Measurements from ENCODE around the gene SPINT1.

DNA sequence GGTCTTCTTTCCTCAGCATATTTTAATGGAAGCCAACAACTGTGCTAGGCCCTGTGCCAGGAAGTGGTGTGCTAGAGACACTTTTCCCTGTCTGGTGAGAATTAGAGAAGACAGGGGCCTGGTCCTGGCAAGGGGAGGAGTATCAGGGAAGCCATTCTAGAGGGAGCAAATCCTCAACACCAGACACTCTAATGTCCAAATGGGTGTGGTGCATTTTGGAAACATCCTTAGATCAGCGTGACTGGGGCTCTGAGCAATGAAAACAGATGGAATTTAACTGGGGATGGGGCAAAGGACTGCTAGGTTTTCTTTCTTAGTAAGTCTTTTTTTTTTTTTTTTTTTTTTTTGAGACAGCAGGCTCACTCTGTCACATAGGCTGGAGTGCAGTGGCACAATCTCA, 42.7 kb downstream of the SPINT1 start:
- TF ChIP-seq, protein P1, sequence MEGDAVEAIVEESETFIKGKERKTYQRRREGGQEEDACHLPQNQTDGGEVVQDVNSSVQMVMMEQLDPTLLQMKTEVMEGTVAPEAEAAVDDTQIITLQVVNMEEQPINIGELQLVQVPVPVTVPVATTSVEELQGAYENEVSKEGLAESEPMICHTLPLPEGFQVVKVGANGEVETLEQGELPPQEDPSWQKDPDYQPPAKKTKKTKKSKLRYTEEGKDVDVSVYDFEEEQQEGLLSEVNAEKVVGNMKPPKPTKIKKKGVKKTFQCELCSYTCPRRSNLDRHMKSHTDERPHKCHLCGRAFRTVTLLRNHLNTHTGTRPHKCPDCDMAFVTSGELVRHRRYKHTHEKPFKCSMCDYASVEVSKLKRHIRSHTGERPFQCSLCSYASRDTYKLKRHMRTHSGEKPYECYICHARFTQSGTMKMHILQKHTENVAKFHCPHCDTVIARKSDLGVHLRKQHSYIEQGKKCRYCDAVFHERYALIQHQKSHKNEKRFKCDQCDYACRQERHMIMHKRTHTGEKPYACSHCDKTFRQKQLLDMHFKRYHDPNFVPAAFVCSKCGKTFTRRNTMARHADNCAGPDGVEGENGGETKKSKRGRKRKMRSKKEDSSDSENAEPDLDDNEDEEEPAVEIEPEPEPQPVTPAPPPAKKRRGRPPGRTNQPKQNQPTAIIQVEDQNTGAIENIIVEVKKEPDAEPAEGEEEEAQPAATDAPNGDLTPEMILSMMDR (conservative IDR thresholded peaks at IDR 0.05 in 1 of 2, IDR thresholded peaks at IDR 0.05 in 1 of 2; ENCODE audit: extremely low read depth in 1 of 2, insufficient read depth in 1 of 2, low read depth in 1 of 2, low read length in 2 of 2): no peak
- no peak for TF ChIP-seq EZH2 (IDR thresholded peaks at IDR 0.05; ENCODE audit: borderline replicate concordance, low read length)
